Uterus (tissue), 2 donors: Measurements from ENCODE around the gene ZC2HC1B.

ENCODE experiments used
- CTCF ChIP-seq, 4 experiments: fragments of 200-600 bp in 2 of 4; fragments of 450-650 bp in 2 of 4; sonication (generic) in 2 of 4; IDR thresholded peaks; one replicate each; pipeline ENCODE4 v1.5.1; 2016 to 2019; ENCODE audit warnings: antibody characterized with exemption in 4 of 4, mild to moderate bottlenecking in 2 of 4, moderate library complexity in 1 of 4
- POLR2A ChIP-seq, 2 donors: fragments of 450-650 bp; IDR thresholded peaks; one replicate each; pipeline ENCODE4 v1.6.1; 2016; ENCODE audit warnings: antibody characterized with exemption in 2 of 2, mild to moderate bottlenecking in 1 of 2, moderate library complexity in 1 of 2

GRCh38 chr6:143880412-143880811 is 16.1 kb downstream of the ZC2HC1B start:
- TF ChIP-seq CTCF (IDR thresholded peaks at IDR 0.05) (no peak), POLR2A (IDR thresholded peaks at IDR 0.05) (no peak)
